ENCODE results near the gene RGS16.

The RGS16 gene

DNA sequence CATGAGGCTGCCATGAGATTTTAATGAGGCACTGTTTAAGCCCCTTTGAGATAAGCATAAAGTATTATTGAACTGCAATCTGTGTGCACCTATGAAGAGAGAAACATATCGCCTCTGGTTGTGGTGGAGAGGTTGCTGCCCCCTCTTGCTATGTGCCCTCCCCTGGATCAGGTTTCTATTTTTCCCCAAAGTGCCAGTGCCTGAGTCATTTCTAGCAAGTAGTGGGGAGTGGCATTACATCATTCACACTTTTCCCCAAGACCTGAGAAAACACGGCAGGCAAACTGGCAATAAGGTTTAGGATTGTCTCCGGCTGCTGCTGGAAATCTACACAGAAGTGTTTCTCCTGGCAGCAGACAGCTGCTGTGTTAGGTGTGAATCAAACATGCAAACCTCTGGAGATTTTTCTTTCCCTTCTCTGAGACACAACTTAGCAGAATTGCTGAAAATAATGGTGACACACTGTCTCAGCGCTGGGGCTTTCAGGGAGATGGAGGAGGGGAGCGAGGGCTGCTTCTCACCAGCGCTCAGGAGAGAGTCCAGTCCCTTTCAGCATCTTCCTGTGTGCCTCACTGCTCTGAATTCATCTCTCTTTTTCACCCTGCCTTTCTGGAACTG lies 13.7 kb upstream of the RGS16 start:
- H3K27me3 ChIP-seq, result peaks cover 74% of the 10 kb centered on the region
- no peak for TF ChIP-seq CTCF (IDR thresholded peaks at IDR 0.05)
- H3K4me1 ChIP-seq (ENCODE audit: control insufficient read depth in 1 of 2, insufficient read depth in 1 of 2, low read depth in 1 of 2, low read length in 1 of 2), result peaks cover 16 to 21% of the 10 kb centered on the region in 2 experiments
- no peak overlapping the region for H3K27ac ChIP-seq
- no peaks in the 10 kb centered on the region for H3K9me3 ChIP-seq
- H3K36me3 ChIP-seq, result no peaks in the 10 kb centered on the region
- no peak overlapping the region for H3K4me3 ChIP-seq (ENCODE audit: low read depth in 1 of 2, low read length in 1 of 2)

DNA sequence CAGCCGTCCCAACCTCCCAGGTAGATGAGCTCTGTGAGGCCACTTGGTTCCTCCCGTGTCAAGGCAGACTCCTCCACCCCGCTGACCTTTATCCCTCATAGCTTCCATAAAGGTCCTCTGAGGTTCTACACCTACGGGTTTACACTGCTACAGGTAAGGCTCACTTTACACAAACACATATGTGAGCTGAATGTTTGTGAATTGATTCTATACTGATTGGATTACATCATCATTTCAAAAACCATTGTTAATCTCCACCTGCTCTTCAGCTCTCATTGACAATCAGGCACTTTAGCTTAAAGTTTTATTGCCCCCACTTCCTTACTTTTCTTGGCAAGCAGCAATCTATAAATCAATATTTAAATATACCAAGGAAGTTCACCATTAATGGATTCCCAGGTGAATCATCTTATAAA lies 12.8 kb upstream of the RGS16 start:
- Histone ChIP-seq H3K36me3 (no peaks in the 10 kb centered on the region), H3K9me3 (no peaks in the 10 kb centered on the region), H3K27ac (no peak overlapping the region), H3K4me3 (ENCODE audit: low read depth in 1 of 2, low read length in 1 of 2) (no peak overlapping the region), H3K27me3 (peaks cover 82% of the 10 kb centered on the region), H3K4me1 (ENCODE audit: control insufficient read depth in 1 of 2, insufficient read depth in 1 of 2, low read depth in 1 of 2, low read length in 1 of 2) (peaks cover 16 to 21% of the 10 kb centered on the region in 2 experiments)
- no peak for TF ChIP-seq CTCF (IDR thresholded peaks at IDR 0.05)

DNA sequence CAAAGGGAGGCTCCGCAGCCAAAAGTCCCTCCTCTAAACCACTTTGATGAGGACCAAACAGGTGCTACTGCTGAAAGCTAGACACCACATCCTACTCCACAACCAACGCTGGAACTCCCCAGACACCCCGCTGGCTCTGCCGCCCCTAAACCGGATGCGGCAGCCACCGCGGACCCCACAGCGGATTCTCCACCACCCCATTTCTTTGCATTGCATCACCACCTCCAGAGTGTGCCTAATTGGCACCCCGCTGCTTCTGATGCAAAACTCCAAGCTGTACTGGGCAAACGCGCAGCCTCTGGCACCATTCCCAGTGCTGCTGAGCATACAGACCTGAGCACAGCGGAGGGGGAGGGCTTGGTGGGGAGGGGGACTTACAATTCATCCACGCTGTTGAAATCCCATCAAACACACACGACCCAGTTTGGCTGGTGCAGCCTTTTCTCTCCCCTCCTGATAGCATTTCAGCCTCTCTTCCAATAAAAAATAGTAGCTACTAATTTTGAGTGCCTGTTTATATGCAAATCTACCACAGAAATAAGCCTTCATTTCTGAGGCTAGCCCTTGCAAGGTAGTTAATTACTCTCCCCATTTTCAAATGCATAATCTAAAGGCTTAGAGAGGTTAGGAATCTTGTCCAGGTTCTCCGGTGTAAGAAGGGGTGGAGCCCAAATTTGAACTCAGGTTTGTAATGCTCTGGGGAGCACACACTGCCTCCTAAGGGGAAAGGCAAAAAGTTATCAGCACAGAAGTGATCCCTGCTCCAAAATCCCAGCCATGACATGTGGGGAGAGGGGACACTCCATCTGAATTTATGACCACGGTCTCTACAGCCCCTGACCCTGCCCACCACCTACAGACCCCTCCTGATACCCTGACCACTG lies 12.2 kb upstream of the RGS16 start:
- TF ChIP-seq CTCF (IDR thresholded peaks at IDR 0.05), result no peak
- no peak overlapping the region for H3K4me3 ChIP-seq (ENCODE audit: low read depth in 1 of 2, low read length in 1 of 2)

GRCh38 chr1:182615468-182616129 lies 11.4 kb upstream of the RGS16 start:
- TF ChIP-seq CTCF (IDR thresholded peaks at IDR 0.05), result no peak
- Histone ChIP-seq H3K9me3 (no peaks in the 10 kb centered on the region), H3K36me3 (no peaks in the 10 kb centered on the region), H3K4me3 (ENCODE audit: low read depth in 1 of 2, low read length in 1 of 2) (peak overlapping the region in 1 of 2 experiments; percentile 54), H3K27me3 (peaks cover 92% of the 10 kb centered on the region), H3K4me1 (ENCODE audit: control insufficient read depth in 1 of 2, insufficient read depth in 1 of 2, low read depth in 1 of 2, low read length in 1 of 2) (peaks cover 16 to 21% of the 10 kb centered on the region in 2 experiments), H3K27ac (no peak overlapping the region)

More for the DNA sequence above, 12.2 kb upstream of the RGS16 start:
- Histone ChIP-seq H3K27ac (no peak overlapping the region), H3K27me3 (peaks cover 85% of the 10 kb centered on the region), H3K9me3 (no peaks in the 10 kb centered on the region), H3K4me1 (ENCODE audit: control insufficient read depth in 1 of 2, insufficient read depth in 1 of 2, low read depth in 1 of 2, low read length in 1 of 2) (peaks cover 16 to 21% of the 10 kb centered on the region in 2 experiments), H3K36me3 (no peaks in the 10 kb centered on the region)

GRCh38 chr1:182614796-182615454 lies 10.7 kb upstream of the RGS16 start:
- no peaks in the 10 kb centered on the region for H3K9me3 ChIP-seq
- no peak for TF ChIP-seq CTCF (IDR thresholded peaks at IDR 0.05)
- H3K27me3 ChIP-seq, result peaks cover 99% of the 10 kb centered on the region
- H3K4me3 ChIP-seq (ENCODE audit: low read depth in 1 of 2, low read length in 1 of 2), result peak overlapping the region; percentile 34 to 54
- no peaks in the 10 kb centered on the region for H3K36me3 ChIP-seq
- H3K27ac ChIP-seq, result no peak overlapping the region
- peaks cover 16 to 21% of the 10 kb centered on the region in 2 experiments for H3K4me1 ChIP-seq (ENCODE audit: control insufficient read depth in 1 of 2, insufficient read depth in 1 of 2, low read depth in 1 of 2, low read length in 1 of 2)

Measured in neutrophil (primary cell).